A549 (cell line): ENCODE data around the gene FAM240A. TPM values are rescaled to one million over a fixed set of nuclear protein-coding genes. Genes with fewer than 3 reads are reported as not detected.

ENCODE experiments used
- ATAC-seq, 2 experiments: fragments of 200-7000 bp in 1 of 2; fragments of >200 bp in 1 of 2; cut with Nextera tagmentation in 1 of 2; cut with Tn5 transposase in 1 of 2; 3 replicates each; pipeline versions ENCODE4 v1.8.0 to v1.9.1; 2018 to 2020; ENCODE audit warnings: mild to moderate bottlenecking in 1 of 2, moderate library complexity in 1 of 2
- CTCF ChIA-PET: fragments of 300-600 bp; sonication (Branson Sonifier 250); formaldehyde crosslinking; extraction: SDS; loops from one replicate; lab custom pipeline; 2021; ENCODE audit warnings: antibody characterized with exemption, inconsistent platforms; lab: Yijun Ruan, JAX
- POLR2A ChIA-PET: fragments of 350-600 bp; formaldehyde crosslinking; extraction: SDS; loops from one replicate; lab custom pipeline; 2021; ENCODE audit warnings: antibody characterized with exemption, inconsistent platforms; lab: Yijun Ruan, JAX
- DNase-seq, 2 experiments: peaks; one replicate each; pipeline versions ENCODE4 v3.0.0 to v3.0.0-alpha.2; 2011 to 2016; ENCODE audit warnings: low read depth in 1 of 2, low spot score in 1 of 2
- FAIRE-seq: peaks from 2 replicates; lab custom pipeline; 2011; peaks lifted over from hg19 to GRCh38; lab: Jason Lieb, UNC
- H3K27ac ChIP-seq, 2 experiments: fragments of >200 bp; sonication (Bioruptor Twin); formaldehyde crosslinking; 3 replicates each; pipeline ENCODE4 v1.5.1; 2016 to 2017
- H3K4me1 ChIP-seq: fragments of >200 bp; sonication (Bioruptor Twin); formaldehyde crosslinking; 3 replicates; pipeline ENCODE4 v1.6.1; 2016
- H3K4me2 ChIP-seq: fragments of >200 bp; sonication (Bioruptor Twin); formaldehyde crosslinking; 3 replicates; pipeline ENCODE4 v1.6.1; 2016
- H3K4me3 ChIP-seq: fragments of >200 bp; sonication (Bioruptor Twin); formaldehyde crosslinking; 3 replicates; pipeline ENCODE4 v1.5.1; 2016
- H3K9me3 ChIP-seq: fragments of >200 bp; sonication (Bioruptor Twin); formaldehyde crosslinking; 3 replicates; pipeline ENCODE4 v1.6.1; 2016
- CEBPB ChIP-seq, 2 experiments: fragments of >200 bp in 1 of 2; sonication (Bioruptor Twin) in 1 of 2; formaldehyde crosslinking in 1 of 2; IDR thresholded peaks; 2 replicates each; pipeline ENCODE4 v1.6.1; 2012 to 2016
- ESRRA ChIP-seq: fragments of 150-350 bp; IDR thresholded peaks from 2 replicates; pipeline ENCODE4 v1.6.1; 2014; ENCODE audit warnings: mild to moderate bottlenecking, low read length, borderline replicate concordance
- FOSB ChIP-seq: fragments of 250-450 bp; sonication (Bioruptor Pico); IDR thresholded peaks from 2 replicates; pipeline ENCODE4 v1.5.0; 2020; ENCODE audit warnings: mild to moderate bottlenecking, moderate library complexity
- FOSL2 ChIP-seq, 2 experiments: fragments of 450-650 bp in 1 of 2; fragments of >200 bp in 1 of 2; sonication (Bioruptor Twin) in 1 of 2; formaldehyde crosslinking; IDR thresholded peaks; 2 replicates each; pipeline versions ENCODE4 v1.5.0 to v1.6.1; 2016 to 2020; ENCODE audit warnings: mild to moderate bottlenecking in 1 of 2, moderate library complexity in 1 of 2
- GATA3 ChIP-seq: IDR thresholded peaks from 2 replicates; pipeline ENCODE4 v1.6.1; 2012; ENCODE audit warnings: borderline replicate concordance
- HEYL ChIP-seq: fragments of 250-450 bp; sonication (Bioruptor Pico); IDR thresholded peaks from 2 replicates; pipeline ENCODE4 v1.8.0; 2021; ENCODE audit warnings: mild to moderate bottlenecking, moderate library complexity
- MAZ ChIP-seq: fragments of 150-350 bp; IDR thresholded peaks from 2 replicates; pipeline ENCODE4 v1.6.1; 2014; ENCODE audit warnings: antibody characterized with exemption, low read depth, low read length, borderline replicate concordance
- NR3C1 ChIP-seq: fragments of >200 bp; sonication (Bioruptor Twin); formaldehyde crosslinking; IDR thresholded peaks from 3 replicates; pipeline ENCODE4 v1.6.1; 2017
- POLR2A ChIP-seq: IDR thresholded peaks from 2 replicates; pipeline ENCODE4 v1.6.1; 2012; ENCODE audit warnings: mild to moderate bottlenecking, low read length
- POLR2AphosphoS2 ChIP-seq: conservative IDR thresholded peaks from 2 replicates; pipeline ENCODE4 v1.6.1; 2012; ENCODE audit warnings: low read length, improper control_type of control experiment, inconsistent platforms
- RARB ChIP-seq: fragments of 250-450 bp; sonication (Bioruptor Pico); IDR thresholded peaks from 2 replicates; pipeline ENCODE4 v1.8.0; 2021; ENCODE audit warnings: mild to moderate bottlenecking, moderate library complexity
- RCOR1 ChIP-seq: fragments of 150-350 bp; IDR thresholded peaks from 2 replicates; pipeline ENCODE4 v1.6.1; 2014; ENCODE audit warnings: antibody characterized with exemption, low read length, low read depth
- SMC3 ChIP-seq: fragments of >200 bp; sonication (Bioruptor Twin); formaldehyde crosslinking; IDR thresholded peaks from 3 replicates; pipeline ENCODE4 v1.6.1; 2018; ENCODE audit warnings: inconsistent platforms
- SREBF2 ChIP-seq: fragments of 450-650 bp; IDR thresholded peaks from 2 replicates; pipeline ENCODE4 v1.6.1; 2014; ENCODE audit warnings: mild to moderate bottlenecking, moderate library complexity
- TFCP2L1 ChIP-seq: fragments of 250-450 bp; sonication (Bioruptor Pico); IDR thresholded peaks from 2 replicates; pipeline ENCODE4 v1.5.0; 2021; ENCODE audit warnings: mild to moderate bottlenecking
- ZFP36 ChIP-seq: fragments of 450-650 bp; IDR thresholded peaks from 2 replicates; pipeline ENCODE4 v1.6.1; 2014; ENCODE audit warnings: borderline replicate concordance; ENCODE audit not compliant: partially characterized antibody
- ZSCAN20 ChIP-seq: fragments of 250-450 bp; sonication (Bioruptor Pico); IDR thresholded peaks from 2 replicates; pipeline ENCODE4 v1.8.0; 2022; ENCODE audit warnings: mild to moderate bottlenecking, moderate library complexity
- WGBS: methylation state at CpG from one replicate; pipeline ENCODE4 v1.1.6; 2017; ENCODE audit errors: missing lambda C conversion rate; 5-methylcytosine and 5-hydroxymethylcytosine counted together
- polyA plus RNA-seq, 4 experiments: library from polyadenylated mRNA; depleted of rRNA in 3 of 4; stranded (reverse); fragments of >200 nt; fragmentation: RNase III in 1 of 4; extraction: RNeasy Plus Mini Kit Qiagen cat#74134 plus additional on column Dnase treatment in 1 of 4; gene quantifications; 2 replicates in 3 of 4; 3 replicates in 1 of 4; pipeline ENCODE4 v1.2.3, GENCODE V29; 2011 to 2017
- TF ChIP-seq, protein P1 (sequence below): IDR thresholded peaks from 2 replicates; pipeline ENCODE4 v1.6.1; 2012; ENCODE audit warnings: low read depth, borderline replicate concordance
- TF ChIP-seq, protein P2 (sequence below): fragments of 250-450 bp; sonication (Bioruptor Pico); IDR thresholded peaks from 2 replicates; pipeline ENCODE4 v1.5.0; 2021; ENCODE audit warnings: mild to moderate bottlenecking, moderate library complexity, borderline replicate concordance
- TF ChIP-seq, protein P3 (sequence below): fragments of 250-450 bp; sonication (Bioruptor Pico); IDR thresholded peaks from 2 replicates; pipeline ENCODE4 v1.5.0; 2020; ENCODE audit warnings: low read depth, mild to moderate bottlenecking, moderate library complexity
- TF ChIP-seq, protein P4 (sequence below): fragments of 200-600 bp; sonication (generic); IDR thresholded peaks from 2 replicates; pipeline ENCODE4 v1.6.1; 2016; ENCODE audit warnings: antibody characterized with exemption, mild to moderate bottlenecking, moderate library complexity

The FAM240A gene
- polyA plus RNA-seq, 2 of the 4 experiments (the other 2 are of a cell fraction) = not detected

GRCh38 chr3:46672349-46672695 lies 60.0 kb downstream of the FAM240A start (continued):
- TF ChIP-seq, protein P1, sequence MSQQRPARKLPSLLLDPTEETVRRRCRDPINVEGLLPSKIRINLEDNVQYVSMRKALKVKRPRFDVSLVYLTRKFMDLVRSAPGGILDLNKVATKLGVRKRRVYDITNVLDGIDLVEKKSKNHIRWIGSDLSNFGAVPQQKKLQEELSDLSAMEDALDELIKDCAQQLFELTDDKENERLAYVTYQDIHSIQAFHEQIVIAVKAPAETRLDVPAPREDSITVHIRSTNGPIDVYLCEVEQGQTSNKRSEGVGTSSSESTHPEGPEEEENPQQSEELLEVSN = no peak
- no peak for TF ChIP-seq NR3C1
- TF ChIP-seq, all 56 proteins: peak for 0

GRCh38 chr3:46673151-46674030 lies 61.1 kb downstream of the FAM240A start:
- no peak overlapping the region for H3K27ac ChIP-seq
- no peak for DNase-seq
- WGBS = 88% methylated on average over 7 of the region's 10 CpGs
- FAIRE-seq = no peak
- no peaks in the 10 kb centered on the region for H3K4me1 ChIP-seq
- CTCF ChIA-PET = no interaction called here
- no peak for ATAC-seq
- TF ChIP-seq RCOR1 (no peak), ZFP36 (no peak), CEBPB (IDR thresholded peaks at IDR 0.05) (no peak), HEYL (CRISPR knock-in tag) (no peak), SMC3 (no peak), POLR2AphosphoS2 (no peak), SREBF2 (no peak), GATA3 (no peak), RARB (CRISPR knock-in tag) (no peak), MAZ (no peak), TFCP2L1 (CRISPR knock-in tag) (no peak), ZSCAN20 (CRISPR knock-in tag) (no peak), POLR2A (no peak), FOSL2 (IDR thresholded peaks at IDR 0.05) (no peak), FOSL2 (CRISPR knock-in tag; IDR thresholded peaks at IDR 0.05) (no peak), FOSB (CRISPR knock-in tag) (no peak), ESRRA (no peak)
- TF ChIP-seq, protein P2, sequence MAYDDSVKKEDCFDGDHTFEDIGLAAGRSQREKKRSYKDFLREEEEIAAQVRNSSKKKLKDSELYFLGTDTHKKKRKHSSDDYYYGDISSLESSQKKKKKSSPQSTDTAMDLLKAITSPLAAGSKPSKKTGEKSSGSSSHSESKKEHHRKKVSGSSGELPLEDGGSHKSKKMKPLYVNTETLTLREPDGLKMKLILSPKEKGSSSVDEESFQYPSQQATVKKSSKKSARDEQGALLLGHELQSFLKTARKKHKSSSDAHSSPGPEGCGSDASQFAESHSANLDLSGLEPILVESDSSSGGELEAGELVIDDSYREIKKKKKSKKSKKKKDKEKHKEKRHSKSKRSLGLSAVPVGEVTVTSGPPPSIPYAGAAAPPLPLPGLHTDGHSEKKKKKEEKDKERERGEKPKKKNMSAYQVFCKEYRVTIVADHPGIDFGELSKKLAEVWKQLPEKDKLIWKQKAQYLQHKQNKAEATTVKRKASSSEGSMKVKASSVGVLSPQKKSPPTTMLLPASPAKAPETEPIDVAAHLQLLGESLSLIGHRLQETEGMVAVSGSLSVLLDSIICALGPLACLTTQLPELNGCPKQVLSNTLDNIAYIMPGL (CRISPR knock-in tag) = no peak
- TF ChIP-seq, protein P3, sequence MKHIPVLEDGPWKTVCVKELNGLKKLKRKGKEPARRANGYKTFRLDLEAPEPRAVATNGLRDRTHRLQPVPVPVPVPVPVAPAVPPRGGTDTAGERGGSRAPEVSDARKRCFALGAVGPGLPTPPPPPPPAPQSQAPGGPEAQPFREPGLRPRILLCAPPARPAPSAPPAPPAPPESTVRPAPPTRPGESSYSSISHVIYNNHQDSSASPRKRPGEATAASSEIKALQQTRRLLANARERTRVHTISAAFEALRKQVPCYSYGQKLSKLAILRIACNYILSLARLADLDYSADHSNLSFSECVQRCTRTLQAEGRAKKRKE (CRISPR knock-in tag) = no peak
- TF ChIP-seq, protein P4, sequence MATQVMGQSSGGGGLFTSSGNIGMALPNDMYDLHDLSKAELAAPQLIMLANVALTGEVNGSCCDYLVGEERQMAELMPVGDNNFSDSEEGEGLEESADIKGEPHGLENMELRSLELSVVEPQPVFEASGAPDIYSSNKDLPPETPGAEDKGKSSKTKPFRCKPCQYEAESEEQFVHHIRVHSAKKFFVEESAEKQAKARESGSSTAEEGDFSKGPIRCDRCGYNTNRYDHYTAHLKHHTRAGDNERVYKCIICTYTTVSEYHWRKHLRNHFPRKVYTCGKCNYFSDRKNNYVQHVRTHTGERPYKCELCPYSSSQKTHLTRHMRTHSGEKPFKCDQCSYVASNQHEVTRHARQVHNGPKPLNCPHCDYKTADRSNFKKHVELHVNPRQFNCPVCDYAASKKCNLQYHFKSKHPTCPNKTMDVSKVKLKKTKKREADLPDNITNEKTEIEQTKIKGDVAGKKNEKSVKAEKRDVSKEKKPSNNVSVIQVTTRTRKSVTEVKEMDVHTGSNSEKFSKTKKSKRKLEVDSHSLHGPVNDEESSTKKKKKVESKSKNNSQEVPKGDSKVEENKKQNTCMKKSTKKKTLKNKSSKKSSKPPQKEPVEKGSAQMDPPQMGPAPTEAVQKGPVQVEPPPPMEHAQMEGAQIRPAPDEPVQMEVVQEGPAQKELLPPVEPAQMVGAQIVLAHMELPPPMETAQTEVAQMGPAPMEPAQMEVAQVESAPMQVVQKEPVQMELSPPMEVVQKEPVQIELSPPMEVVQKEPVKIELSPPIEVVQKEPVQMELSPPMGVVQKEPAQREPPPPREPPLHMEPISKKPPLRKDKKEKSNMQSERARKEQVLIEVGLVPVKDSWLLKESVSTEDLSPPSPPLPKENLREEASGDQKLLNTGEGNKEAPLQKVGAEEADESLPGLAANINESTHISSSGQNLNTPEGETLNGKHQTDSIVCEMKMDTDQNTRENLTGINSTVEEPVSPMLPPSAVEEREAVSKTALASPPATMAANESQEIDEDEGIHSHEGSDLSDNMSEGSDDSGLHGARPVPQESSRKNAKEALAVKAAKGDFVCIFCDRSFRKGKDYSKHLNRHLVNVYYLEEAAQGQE = no peak
- TF ChIP-seq, all 56 proteins: peak for 0
- H3K4me3 ChIP-seq = no peak overlapping the region
- POLR2A ChIA-PET = no interaction called here
- no peak overlapping the region for H3K4me2 ChIP-seq
- H3K9me3 ChIP-seq = no peaks in the 10 kb centered on the region
